Measurements from ENCODE around the gene STAB1. TPM values are rescaled to one million over a fixed set of nuclear protein-coding genes. Genes with fewer than 3 reads are reported as not detected.

The STAB1 gene
- total and polyA plus RNA-seq, 2 experiments from 2014 or later = 0.90 to 1.9 TPM

GRCh38 chr3:52463416-52463815, 31.7 kb upstream of the STAB1 start (continued):
- TF ChIP-seq, protein P1, sequence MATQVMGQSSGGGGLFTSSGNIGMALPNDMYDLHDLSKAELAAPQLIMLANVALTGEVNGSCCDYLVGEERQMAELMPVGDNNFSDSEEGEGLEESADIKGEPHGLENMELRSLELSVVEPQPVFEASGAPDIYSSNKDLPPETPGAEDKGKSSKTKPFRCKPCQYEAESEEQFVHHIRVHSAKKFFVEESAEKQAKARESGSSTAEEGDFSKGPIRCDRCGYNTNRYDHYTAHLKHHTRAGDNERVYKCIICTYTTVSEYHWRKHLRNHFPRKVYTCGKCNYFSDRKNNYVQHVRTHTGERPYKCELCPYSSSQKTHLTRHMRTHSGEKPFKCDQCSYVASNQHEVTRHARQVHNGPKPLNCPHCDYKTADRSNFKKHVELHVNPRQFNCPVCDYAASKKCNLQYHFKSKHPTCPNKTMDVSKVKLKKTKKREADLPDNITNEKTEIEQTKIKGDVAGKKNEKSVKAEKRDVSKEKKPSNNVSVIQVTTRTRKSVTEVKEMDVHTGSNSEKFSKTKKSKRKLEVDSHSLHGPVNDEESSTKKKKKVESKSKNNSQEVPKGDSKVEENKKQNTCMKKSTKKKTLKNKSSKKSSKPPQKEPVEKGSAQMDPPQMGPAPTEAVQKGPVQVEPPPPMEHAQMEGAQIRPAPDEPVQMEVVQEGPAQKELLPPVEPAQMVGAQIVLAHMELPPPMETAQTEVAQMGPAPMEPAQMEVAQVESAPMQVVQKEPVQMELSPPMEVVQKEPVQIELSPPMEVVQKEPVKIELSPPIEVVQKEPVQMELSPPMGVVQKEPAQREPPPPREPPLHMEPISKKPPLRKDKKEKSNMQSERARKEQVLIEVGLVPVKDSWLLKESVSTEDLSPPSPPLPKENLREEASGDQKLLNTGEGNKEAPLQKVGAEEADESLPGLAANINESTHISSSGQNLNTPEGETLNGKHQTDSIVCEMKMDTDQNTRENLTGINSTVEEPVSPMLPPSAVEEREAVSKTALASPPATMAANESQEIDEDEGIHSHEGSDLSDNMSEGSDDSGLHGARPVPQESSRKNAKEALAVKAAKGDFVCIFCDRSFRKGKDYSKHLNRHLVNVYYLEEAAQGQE (IDR thresholded peaks at IDR 0.05; ENCODE audit: unreplicated experiment) = no peak
- no peak for TF ChIP-seq NANOG (IDR thresholded peaks at IDR 0.05; ENCODE audit: borderline replicate concordance)

DNA sequence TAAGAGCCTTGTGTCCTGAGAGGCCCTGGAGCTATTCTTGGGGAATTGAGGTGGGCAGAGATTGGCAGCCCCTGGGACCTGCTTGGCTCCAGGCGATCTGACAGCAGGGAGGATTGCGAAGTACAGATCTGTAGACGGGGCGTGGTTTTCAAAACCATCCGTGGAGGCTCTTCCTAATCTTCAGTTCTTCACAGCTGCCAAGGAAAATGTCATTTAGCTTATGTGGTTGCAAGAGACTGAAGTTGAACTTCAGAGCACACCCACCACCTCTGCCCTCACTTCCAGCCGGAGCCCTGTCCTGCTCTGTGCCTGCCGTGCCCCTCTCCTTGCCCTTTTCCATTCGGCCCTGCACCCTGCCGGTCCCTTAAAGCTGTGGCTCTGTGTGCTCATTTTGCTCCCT, 26.8 kb upstream of the STAB1 start:
- no peak overlapping the region for H3K4me2 ChIP-seq
- H3K9me3 Mint-ChIP-seq = no peaks in the 10 kb centered on the region
- H3K4me1 ChIP-seq (ENCODE audit: insufficient read depth) = no peaks in the 10 kb centered on the region
- no peaks in the 10 kb centered on the region for H3K9me2 ChIP-seq (ENCODE audit: insufficient read depth)
- 0 out of 2 replicates have a peak, but pooled peaks cover 6% of the 10 kb centered on the region for H3F3A ChIP-seq (replicated peaks; ENCODE audit: low read depth)
- H3K36me3 Mint-ChIP-seq (ENCODE audit: low read depth) = peaks cover 33% of the 10 kb centered on the region
- peaks cover 57% of the 10 kb centered on the region for H3K79me2 ChIP-seq (replicated peaks; ENCODE audit: insufficient read depth)
- no peak for DNase-seq (ENCODE audit: low spot score)
- H3K27me3 ChIP-seq (ENCODE audit: insufficient read depth) = no peaks in the 10 kb centered on the region
- no peak overlapping the region for H2AFZ ChIP-seq
- 0 out of 2 replicates have a peak overlapping the region, but pooled peaks have one; percentile 34 for H3K27ac Mint-ChIP-seq
- no peak overlapping the region for H3K4me3 ChIP-seq
- peaks cover 13% of the 10 kb centered on the region for H3K36me3 ChIP-seq (ENCODE audit: insufficient read depth)
- no peaks in the 10 kb centered on the region; the same call in 2 of the 3 replicates for H3K4me1 Mint-ChIP-seq
- H3K27me3 Mint-ChIP-seq (ENCODE audit: insufficient read depth, low read depth, poor library complexity) = peaks cover 4% of the 10 kb centered on the region
- no peak overlapping the region for H3K4me3 Mint-ChIP-seq
- ATAC-seq = no peak
- H3K27ac ChIP-seq (ENCODE audit: low read depth) = no peak overlapping the region
- peaks cover 7% of the 10 kb centered on the region for H4K20me1 ChIP-seq (replicated peaks; ENCODE audit: insufficient read depth)
- TF ChIP-seq CTCF (conservative IDR thresholded peaks at IDR 0.05; ENCODE audit: low read depth in 2 of 2) = no peak
- TF ChIP-seq STAT1 (IDR thresholded peaks at IDR 0.05; ENCODE audit: unreplicated experiment) = no peak
- TF ChIP-seq, protein P1 (IDR thresholded peaks at IDR 0.05; ENCODE audit: unreplicated experiment) = no peak
- TF ChIP-seq ZNF331 (CRISPR knock-in tag; IDR thresholded peaks at IDR 0.05; ENCODE audit: low read depth) = no peak
- TF ChIP-seq NANOG (IDR thresholded peaks at IDR 0.05; ENCODE audit: borderline replicate concordance) = no peak
- TF ChIP-seq EZH2 (IDR thresholded peaks at IDR 0.05; ENCODE audit: low read depth, unreplicated experiment) = no peak
- TF ChIP-seq CREB1 (CRISPR knock-in tag; IDR thresholded peaks at IDR 0.05; ENCODE audit: low read depth) = no peak
- TF ChIP-seq ZNF462 (CRISPR knock-in tag; IDR thresholded peaks at IDR 0.05) = no peak
- no peak for TF ChIP-seq ZNF114 (CRISPR knock-in tag; IDR thresholded peaks at IDR 0.05)
- no peak for TF ChIP-seq JUNB (IDR thresholded peaks at IDR 0.05; ENCODE audit: unreplicated experiment)
